ENCODE measurements around the gene ADCK1. TPM values are rescaled to one million over a fixed set of nuclear protein-coding genes. Genes with fewer than 3 reads are reported as not detected.
"Not testable (repeated sequence)": the region's sequence is repeated elsewhere in the genome, so short reads cannot be mapped to it uniquely, and the experiment has no call there.

ADCK1 gene
- polyA plus RNA-seq, 1 experiment: 4.8 TPM

GRCh38 chr14:77786148-77786547 lies 13.8 kb upstream of the ADCK1 start:
- TF ChIP-seq, protein P1, sequence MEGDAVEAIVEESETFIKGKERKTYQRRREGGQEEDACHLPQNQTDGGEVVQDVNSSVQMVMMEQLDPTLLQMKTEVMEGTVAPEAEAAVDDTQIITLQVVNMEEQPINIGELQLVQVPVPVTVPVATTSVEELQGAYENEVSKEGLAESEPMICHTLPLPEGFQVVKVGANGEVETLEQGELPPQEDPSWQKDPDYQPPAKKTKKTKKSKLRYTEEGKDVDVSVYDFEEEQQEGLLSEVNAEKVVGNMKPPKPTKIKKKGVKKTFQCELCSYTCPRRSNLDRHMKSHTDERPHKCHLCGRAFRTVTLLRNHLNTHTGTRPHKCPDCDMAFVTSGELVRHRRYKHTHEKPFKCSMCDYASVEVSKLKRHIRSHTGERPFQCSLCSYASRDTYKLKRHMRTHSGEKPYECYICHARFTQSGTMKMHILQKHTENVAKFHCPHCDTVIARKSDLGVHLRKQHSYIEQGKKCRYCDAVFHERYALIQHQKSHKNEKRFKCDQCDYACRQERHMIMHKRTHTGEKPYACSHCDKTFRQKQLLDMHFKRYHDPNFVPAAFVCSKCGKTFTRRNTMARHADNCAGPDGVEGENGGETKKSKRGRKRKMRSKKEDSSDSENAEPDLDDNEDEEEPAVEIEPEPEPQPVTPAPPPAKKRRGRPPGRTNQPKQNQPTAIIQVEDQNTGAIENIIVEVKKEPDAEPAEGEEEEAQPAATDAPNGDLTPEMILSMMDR (IDR thresholded peaks at IDR 0.05; ENCODE audit: low read depth, low read length): no peak
- POLR2A ChIA-PET: no interaction called here
- no peak for DNase-seq (ENCODE audit: low read depth, low spot score)
- no peaks in the 10 kb centered on the region for H3K9me3 ChIP-seq (ENCODE audit: control insufficient read depth, insufficient read depth, low read length)
- H3K27me3 ChIP-seq (ENCODE audit: control insufficient read depth, insufficient read depth, low read length): no peaks in the 10 kb centered on the region
- no peak overlapping the region for H3K27ac ChIP-seq (ENCODE audit: low read depth, low read length)
- CTCF ChIA-PET: no interaction called here
- no peak overlapping the region for H3K4me3 ChIP-seq (ENCODE audit: low read depth, low read length)

DNA sequence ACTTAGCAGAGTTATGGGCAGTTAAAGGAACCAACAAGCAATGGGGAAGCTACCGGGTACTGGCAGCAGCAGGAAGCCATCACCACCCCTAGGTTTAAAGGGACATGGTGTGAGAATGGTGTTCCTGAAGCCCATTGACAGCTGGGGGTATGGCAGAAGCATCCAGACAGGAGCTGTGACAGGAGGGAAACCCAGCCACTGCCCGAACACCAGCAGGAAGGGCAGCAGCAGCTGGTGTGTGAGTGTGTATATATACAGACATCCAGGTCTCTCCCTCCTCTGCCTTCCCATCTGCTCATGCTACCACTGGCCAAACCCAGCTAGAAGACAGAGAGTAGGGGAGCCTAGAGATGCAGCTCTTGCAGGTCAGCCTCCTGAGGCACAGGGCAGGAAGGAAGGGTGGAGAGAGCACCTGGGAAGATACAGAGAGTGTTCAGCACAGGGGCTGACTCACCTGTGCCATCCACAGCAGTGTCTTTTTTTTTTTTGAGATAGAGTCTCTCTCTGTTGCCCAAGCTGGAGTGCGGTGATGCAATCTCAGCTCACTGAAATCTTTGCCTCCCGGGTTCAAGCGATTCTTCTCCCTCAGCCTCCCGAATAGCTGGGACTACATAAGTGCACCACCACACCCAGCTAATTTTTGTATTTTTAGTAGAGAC lies 9.2 kb upstream of the ADCK1 start:
- H3K27ac ChIP-seq (ENCODE audit: low read depth, low read length): no peak overlapping the region
- ChIA-PET POLR2A (no interaction called here), CTCF (interaction anchor here (1.0 kb wide), 1 partner anchor 9 kb away, joined by 6 read pairs; the partner anchor contains the start of gene ADCK1)

GRCh38 chr14:77791225-77791600 lies 8.7 kb upstream of the ADCK1 start:
- TF ChIP-seq, protein P1 (IDR thresholded peaks at IDR 0.05; ENCODE audit: low read depth, low read length): no peak
- Histone ChIP-seq H3K27me3 (ENCODE audit: control insufficient read depth, insufficient read depth, low read length) (no peaks in the 10 kb centered on the region), H3K27ac (ENCODE audit: low read depth, low read length) (no peak overlapping the region), H3K9me3 (ENCODE audit: control insufficient read depth, insufficient read depth, low read length) (no peaks in the 10 kb centered on the region), H3K4me3 (ENCODE audit: low read depth, low read length) (no peak overlapping the region)
- ChIA-PET POLR2A (no interaction called here), CTCF (no interaction called here)
- no peak for DNase-seq (ENCODE audit: low read depth, low spot score)

More for the DNA sequence above, 9.2 kb upstream of the ADCK1 start:
- TF ChIP-seq, protein P1 (IDR thresholded peaks at IDR 0.05; ENCODE audit: low read depth, low read length): no peak
- no peaks in the 10 kb centered on the region for H3K27me3 ChIP-seq (ENCODE audit: control insufficient read depth, insufficient read depth, low read length)
- no peaks in the 10 kb centered on the region for H3K9me3 ChIP-seq (ENCODE audit: control insufficient read depth, insufficient read depth, low read length)
- no peak overlapping the region for H3K4me3 ChIP-seq (ENCODE audit: low read depth, low read length)
- no peak for DNase-seq (ENCODE audit: low read depth, low spot score)

- POLR2A ChIA-PET; DNase-seq (ENCODE audit: low read depth, low spot score): not testable (repeated sequence)
Measured at GRCh38 chr14:77793255-77793654, 6.7 kb upstream of the ADCK1 start.

DNA sequence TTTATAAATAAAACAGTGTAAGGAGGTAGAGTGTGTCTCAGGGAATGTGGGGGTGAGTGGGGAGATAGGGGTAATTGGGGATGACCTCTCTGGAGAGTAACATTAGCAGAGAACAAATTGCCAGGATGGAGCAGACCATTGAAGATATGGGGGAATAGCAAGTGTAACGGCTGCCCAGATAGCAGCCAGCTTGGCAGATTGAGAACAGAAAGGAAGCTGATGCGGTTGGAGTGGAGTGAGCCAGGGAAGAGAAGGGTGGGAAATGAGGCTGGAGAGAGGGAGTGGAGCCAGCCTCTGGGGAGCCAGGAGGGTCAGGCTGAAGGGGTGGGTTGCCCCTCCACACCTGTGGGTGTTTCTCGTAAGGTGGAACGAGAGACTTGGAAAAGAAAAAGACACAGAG lies 5.6 kb upstream of the ADCK1 start:
- H3K27me3 ChIP-seq (ENCODE audit: control insufficient read depth, insufficient read depth, low read length): no peaks in the 10 kb centered on the region
- CTCF ChIA-PET: no interaction called here
- POLR2A ChIA-PET: no interaction called here

More at GRCh38 chr14:77793255-77793654, 6.7 kb upstream of the ADCK1 start:
- CTCF ChIA-PET: interaction anchor here (0.9 kb wide), 1 partner anchor 68 kb away, joined by 3 read pairs; no protein-coding TSS in a partner anchor
- not testable (repeated sequence) for H3K9me3 ChIP-seq (ENCODE audit: control insufficient read depth, insufficient read depth, low read length); H3K4me3 ChIP-seq (ENCODE audit: low read depth, low read length); H3K27ac ChIP-seq (ENCODE audit: low read depth, low read length); H3K27me3 ChIP-seq (ENCODE audit: control insufficient read depth, insufficient read depth, low read length)

DNA sequence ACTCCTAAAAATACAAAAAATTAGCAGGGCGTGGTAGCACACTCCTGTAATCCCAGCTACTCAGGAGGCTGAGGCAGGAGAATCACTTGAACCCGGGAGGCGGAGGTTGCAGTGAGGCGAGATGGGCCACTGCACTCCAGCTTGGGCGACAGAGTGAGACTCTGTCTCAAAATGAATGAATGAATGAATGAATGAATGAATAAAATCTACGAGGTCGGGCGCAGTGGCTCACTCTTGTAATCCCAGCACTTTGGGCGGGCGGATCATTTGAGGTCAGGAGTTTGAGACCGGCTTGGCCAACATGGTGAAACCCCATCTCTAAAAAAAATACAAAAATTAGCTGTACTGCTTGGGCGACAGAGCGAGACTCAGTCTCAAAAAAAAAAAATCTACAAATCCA lies 453 bp upstream of the ADCK1 start:
- DNase-seq (ENCODE audit: low read depth, low spot score); H3K27ac ChIP-seq (ENCODE audit: low read depth, low read length); H3K27me3 ChIP-seq (ENCODE audit: control insufficient read depth, insufficient read depth, low read length); H3K9me3 ChIP-seq (ENCODE audit: control insufficient read depth, insufficient read depth, low read length): not testable (repeated sequence)
- ChIA-PET CTCF (interaction anchor here (1.1 to 1.5 kb wide), 3 partner anchors 9 to 62 kb away, joined by 3 to 6 read pairs (median 5); no protein-coding TSS in a partner anchor), POLR2A (interaction anchor here (0.6 to 0.7 kb wide), 2 partner anchors 29 to 51 kb away, joined by 3 to 5 read pairs; no protein-coding TSS in a partner anchor)
- peak overlapping the region; percentile 73 for H3K4me3 ChIP-seq (ENCODE audit: low read depth, low read length)

More for the DNA sequence above, 5.6 kb upstream of the ADCK1 start:
- Histone ChIP-seq H3K9me3 (ENCODE audit: control insufficient read depth, insufficient read depth, low read length) (no peaks in the 10 kb centered on the region), H3K4me3 (ENCODE audit: low read depth, low read length) (no peak overlapping the region), H3K27ac (ENCODE audit: low read depth, low read length) (no peak overlapping the region)
- DNase-seq (ENCODE audit: low read depth, low spot score): no peak
- TF ChIP-seq, protein P1 (IDR thresholded peaks at IDR 0.05; ENCODE audit: low read depth, low read length): no peak

Data from AG04450 (cell line).